Karpas-422 (cell line): ENCODE results near the gene AARS1. TPM values are rescaled to one million over a fixed set of nuclear protein-coding genes. Genes with fewer than 3 reads are reported as not detected.
"Not testable (repeated sequence)": the region's sequence is repeated elsewhere in the genome, so short reads cannot be mapped to it uniquely, and the experiment has no call there.

ENCODE experiments used
- DNase-seq: peaks from one replicate; pipeline ENCODE4 v3.0.0-alpha.2; 2015
- H2AFZ ChIP-seq: fragments of 200-600 bp; sonication (generic); 2 replicates; pipeline ENCODE4 v1.6.1; 2014; ENCODE audit warnings: antibody characterized with exemption, low read length, mixed read lengths
- H3K27ac ChIP-seq: fragments of 200-600 bp; sonication (generic); 2 replicates; pipeline ENCODE4 v1.5.1; 2014; ENCODE audit warnings: mild to moderate bottlenecking, low read length, moderate library complexity
- H3K27me3 ChIP-seq: fragments of 200-600 bp; sonication (generic); 2 replicates; pipeline ENCODE4 v1.6.1; 2014; ENCODE audit warnings: low read length, mixed read lengths
- H3K36me3 ChIP-seq: fragments of 200-600 bp; sonication (generic); 2 replicates; pipeline ENCODE4 v1.6.1; 2014; ENCODE audit warnings: low read length, mixed read lengths; ENCODE audit not compliant: insufficient read depth
- H3K4me1 ChIP-seq: fragments of 200-600 bp; sonication (generic); 2 replicates; pipeline ENCODE4 v1.6.1; 2014; ENCODE audit warnings: mild to moderate bottlenecking, low read length, mixed read lengths
- H3K4me2 ChIP-seq: fragments of 200-600 bp; sonication (generic); 2 replicates; pipeline ENCODE4 v1.6.1; 2014; ENCODE audit warnings: low read length, low read depth, mild to moderate bottlenecking; ENCODE audit not compliant: poor library complexity, severe bottlenecking
- H3K4me3 ChIP-seq: fragments of 200-600 bp; sonication (generic); 2 replicates; pipeline ENCODE4 v1.5.1; 2014; ENCODE audit warnings: mild to moderate bottlenecking, antibody characterized with exemption, low read length, mixed read lengths
- H3K79me2 ChIP-seq: fragments of 200-600 bp; sonication (generic); 2 replicates; pipeline ENCODE4 v1.6.1; 2014; ENCODE audit warnings: mild to moderate bottlenecking, low read length, mixed read lengths
- H3K9ac ChIP-seq: fragments of 200-600 bp; sonication (generic); 2 replicates; pipeline ENCODE4 v1.6.0; 2014; ENCODE audit warnings: low read length
- H3K9me2 ChIP-seq: fragments of 200-600 bp; sonication (generic), shearing (Covaris generic); replicated peaks from 2 replicates; pipeline ENCODE4 v1.6.0; 2014; ENCODE audit warnings: mild to moderate bottlenecking, low read length, moderate library complexity; ENCODE audit not compliant: insufficient read depth
- H3K9me3 ChIP-seq: fragments of 300-700, 200-600 bp; sonication (generic); 2 replicates; pipeline ENCODE4 v1.6.1; 2014; ENCODE audit warnings: low read length, mixed read lengths
- H4K20me1 ChIP-seq: fragments of 200-600 bp; sonication (generic); 2 replicates; pipeline ENCODE4 v1.6.1; 2014; ENCODE audit warnings: mild to moderate bottlenecking, antibody characterized with exemption, low read length, low read depth; ENCODE audit not compliant: insufficient read depth
- total RNA-seq: library from RNA; depleted of rRNA; stranded (reverse); fragments of >200 nt; shearing (Covaris generic); gene quantifications from 2 replicates; pipeline ENCODE4 v1.2.3, GENCODE V29; 2014; ENCODE audit warnings: low replicate concordance; rRNA removed

The AARS1 gene
- total RNA-seq, result 118 and 230 TPM in 2 replicates

- H3K4me3 ChIP-seq, result peak within 1 kb of the TSS; percentile 97
- H3K36me3 ChIP-seq, result peaks cover 15% of the 10 kb centered on the region
- H3K79me2 ChIP-seq, result peaks cover 40% of the 10 kb centered on the region
Observed at GRCh38 chr16:70289229-70290094, at the start of gene AARS1. AARS1 (minus strand) TSS chr16:70289506; CDS start chr16:70282763, 6,743 bp downstream.

GRCh38 chr16:70337814-70338213, 48.5 kb upstream of the AARS1 start:
- H4K20me1 ChIP-seq, result 0 out of 2 replicates have a peak, but pooled peaks cover 2% of the 10 kb centered on the region
- H3K9me2 ChIP-seq, result no peaks in the 10 kb centered on the region
- no peaks in the 10 kb centered on the region for H3K79me2 ChIP-seq
- H3K27me3 ChIP-seq, result no peaks in the 10 kb centered on the region
- no peak overlapping the region for H3K27ac ChIP-seq
- DNase-seq, result no peak
- H3K9me3 ChIP-seq, result no peaks in the 10 kb centered on the region
- H2AFZ ChIP-seq, result no peak overlapping the region
- no peak overlapping the region for H3K4me3 ChIP-seq
- H3K36me3 ChIP-seq, result peaks cover 15% of the 10 kb centered on the region; the same call in 1 of the 2 replicates
- peaks cover 11% of the 10 kb centered on the region for H3K4me1 ChIP-seq
- no peak overlapping the region for H3K4me2 ChIP-seq
- no peak overlapping the region for H3K9ac ChIP-seq

More at GRCh38 chr16:70289229-70290094, at the start of gene AARS1:
- peak; percentile 100 for DNase-seq
- H2AFZ ChIP-seq, result 0 out of 2 replicates have a peak within 1 kb of the TSS, but pooled peaks have one; percentile 74
- H3K27ac ChIP-seq, result peak within 1 kb of the TSS; percentile 94
- H3K4me2 ChIP-seq, result peak within 1 kb of the TSS; percentile 95
- H3K9ac ChIP-seq, result peak within 1 kb of the TSS; percentile 99
- no peaks in the 10 kb centered on the region for H3K9me2 ChIP-seq
- no peaks in the 10 kb centered on the region for H3K9me3 ChIP-seq
- H3K4me1 ChIP-seq, result peaks cover 17% of the 10 kb centered on the region
- no peaks in the 10 kb centered on the region for H3K27me3 ChIP-seq
- H4K20me1 ChIP-seq, result no peaks in the 10 kb centered on the region

GRCh38 chr16:70332728-70333127, 43.4 kb upstream of the AARS1 start:
- H3K4me1 ChIP-seq, H3K9me3 ChIP-seq, H3K9ac ChIP-seq, H3K4me2 ChIP-seq, H3K27me3 ChIP-seq, H3K9me2 ChIP-seq, H2AFZ ChIP-seq, H3K79me2 ChIP-seq, H4K20me1 ChIP-seq, DNase-seq, H3K4me3 ChIP-seq, H3K27ac ChIP-seq: not testable (repeated sequence)
- peaks cover 21% of the 10 kb centered on the region for H3K36me3 ChIP-seq

- Histone ChIP-seq H3K4me2 (no peak overlapping the region), H3K27ac (no peak overlapping the region), H3K9ac (no peak overlapping the region), H3K9me3 (no peaks in the 10 kb centered on the region), H3K79me2 (no peaks in the 10 kb centered on the region), H2AFZ (no peak overlapping the region), H3K27me3 (no peaks in the 10 kb centered on the region), H4K20me1 (0 out of 2 replicates have a peak, but pooled peaks cover 2% of the 10 kb centered on the region), H3K4me3 (no peak overlapping the region), H3K4me1 (no peaks in the 10 kb centered on the region), H3K9me2 (no peaks in the 10 kb centered on the region), H3K36me3 (peaks cover 21% of the 10 kb centered on the region)
- DNase-seq, result peak; percentile 55
Observed at GRCh38 chr16:70331588-70332358, 42.5 kb upstream of the AARS1 start.

GRCh38 chr16:70331091-70331490, 41.8 kb upstream of the AARS1 start:
- DNase-seq, result no peak
- Histone ChIP-seq H3K4me3 (no peak overlapping the region), H3K9me3 (no peaks in the 10 kb centered on the region), H3K27ac (no peak overlapping the region), H3K4me1 (no peaks in the 10 kb centered on the region), H2AFZ (no peak overlapping the region), H3K36me3 (peaks cover 21% of the 10 kb centered on the region), H3K27me3 (no peaks in the 10 kb centered on the region), H3K9me2 (no peaks in the 10 kb centered on the region), H3K79me2 (no peaks in the 10 kb centered on the region), H3K4me2 (no peak overlapping the region), H4K20me1 (0 out of 2 replicates have a peak, but pooled peaks cover 2% of the 10 kb centered on the region), H3K9ac (no peak overlapping the region)

- H2AFZ ChIP-seq, result no peak overlapping the region
- H3K36me3 ChIP-seq, result peaks cover 10% of the 10 kb centered on the region; the same call in 1 of the 2 replicates
- no peak overlapping the region for H3K4me3 ChIP-seq
- no peaks in the 10 kb centered on the region for H3K9me2 ChIP-seq
- H3K4me1 ChIP-seq, result no peaks in the 10 kb centered on the region
- no peaks in the 10 kb centered on the region for H4K20me1 ChIP-seq
- no peak overlapping the region for H3K4me2 ChIP-seq
- no peak for DNase-seq
- no peak overlapping the region for H3K9ac ChIP-seq
- H3K9me3 ChIP-seq, result no peaks in the 10 kb centered on the region
- no peaks in the 10 kb centered on the region for H3K27me3 ChIP-seq
- no peak overlapping the region for H3K27ac ChIP-seq
- no peaks in the 10 kb centered on the region for H3K79me2 ChIP-seq
Observed at GRCh38 chr16:70324998-70325747, 35.9 kb upstream of the AARS1 start.

- no peak overlapping the region for H2AFZ ChIP-seq
- no peak overlapping the region for H3K27ac ChIP-seq
- H3K4me1 ChIP-seq, result no peaks in the 10 kb centered on the region
- H3K9me2 ChIP-seq, result no peaks in the 10 kb centered on the region
- no peaks in the 10 kb centered on the region for H3K79me2 ChIP-seq
- no peak overlapping the region for H3K9ac ChIP-seq
- no peak overlapping the region for H3K4me3 ChIP-seq
- H3K4me2 ChIP-seq, result no peak overlapping the region
- DNase-seq, result no peak
- no peaks in the 10 kb centered on the region for H4K20me1 ChIP-seq
- H3K27me3 ChIP-seq, result no peaks in the 10 kb centered on the region
- H3K36me3 ChIP-seq, result peaks cover 29% of the 10 kb centered on the region
- no peaks in the 10 kb centered on the region for H3K9me3 ChIP-seq
Observed at GRCh38 chr16:70320121-70320520, 30.8 kb upstream of the AARS1 start.
